Testis (tissue), 2 donors: ENCODE data around the gene PLEKHG4B.

ENCODE experiments used
- POLR2A ChIP-seq: fragments of 450-650 bp; IDR thresholded peaks from one replicate; pipeline ENCODE4 v1.6.1; 2017; ENCODE audit warnings: antibody characterized with exemption, mild to moderate bottlenecking, moderate library complexity
- TF ChIP-seq, protein P1 (sequence below), 3 experiments: fragments of 450-650 bp in 2 of 3; fragments of 200-600 bp in 1 of 3; sonication (generic) in 1 of 3; IDR thresholded peaks; one replicate each; pipeline ENCODE4 v1.5.1; 2016 to 2019; ENCODE audit warnings: antibody characterized with exemption in 3 of 3, mild to moderate bottlenecking in 2 of 3, moderate library complexity in 1 of 3

DNA sequence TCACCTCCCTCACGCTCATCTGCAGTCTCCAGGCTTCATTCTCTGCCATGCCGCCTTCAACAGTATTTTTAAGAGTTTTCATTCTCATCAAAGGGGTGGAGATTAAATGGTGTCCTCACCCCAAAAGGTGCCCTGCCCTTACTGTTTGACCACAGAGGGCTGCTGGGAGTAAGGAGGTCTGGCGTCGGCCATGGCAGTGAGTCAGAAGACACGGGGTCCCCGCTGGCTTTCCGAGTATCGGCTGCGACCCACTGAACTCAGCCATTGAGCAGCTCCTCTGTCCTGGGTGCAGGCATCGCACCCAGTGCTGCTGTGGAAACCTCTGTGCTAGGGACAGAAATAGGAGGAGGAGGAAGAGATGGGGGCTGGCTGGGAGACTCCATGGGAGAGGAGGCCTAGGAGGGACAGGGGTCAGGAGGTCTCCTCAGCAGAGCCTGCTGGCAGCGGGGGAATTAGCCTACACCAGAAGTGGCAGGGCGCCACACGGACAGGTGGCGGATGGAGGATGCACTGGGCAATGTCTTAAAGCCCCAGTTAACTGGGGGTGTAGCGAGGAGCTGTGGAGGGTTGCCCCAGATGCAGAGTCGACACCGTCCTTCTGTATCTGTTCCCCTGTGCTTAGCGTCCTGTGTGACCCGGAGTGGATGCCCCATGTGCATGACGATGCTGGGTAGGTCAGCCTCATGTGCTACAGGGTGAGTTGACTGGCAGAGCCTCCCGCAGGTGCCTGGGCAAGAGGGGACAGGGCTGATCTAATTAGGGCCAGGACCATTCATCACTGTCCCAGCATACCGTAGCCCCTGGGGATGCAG, 15.4 kb upstream of the PLEKHG4B start:
- TF ChIP-seq POLR2A, result no peak
- TF ChIP-seq, protein P1, sequence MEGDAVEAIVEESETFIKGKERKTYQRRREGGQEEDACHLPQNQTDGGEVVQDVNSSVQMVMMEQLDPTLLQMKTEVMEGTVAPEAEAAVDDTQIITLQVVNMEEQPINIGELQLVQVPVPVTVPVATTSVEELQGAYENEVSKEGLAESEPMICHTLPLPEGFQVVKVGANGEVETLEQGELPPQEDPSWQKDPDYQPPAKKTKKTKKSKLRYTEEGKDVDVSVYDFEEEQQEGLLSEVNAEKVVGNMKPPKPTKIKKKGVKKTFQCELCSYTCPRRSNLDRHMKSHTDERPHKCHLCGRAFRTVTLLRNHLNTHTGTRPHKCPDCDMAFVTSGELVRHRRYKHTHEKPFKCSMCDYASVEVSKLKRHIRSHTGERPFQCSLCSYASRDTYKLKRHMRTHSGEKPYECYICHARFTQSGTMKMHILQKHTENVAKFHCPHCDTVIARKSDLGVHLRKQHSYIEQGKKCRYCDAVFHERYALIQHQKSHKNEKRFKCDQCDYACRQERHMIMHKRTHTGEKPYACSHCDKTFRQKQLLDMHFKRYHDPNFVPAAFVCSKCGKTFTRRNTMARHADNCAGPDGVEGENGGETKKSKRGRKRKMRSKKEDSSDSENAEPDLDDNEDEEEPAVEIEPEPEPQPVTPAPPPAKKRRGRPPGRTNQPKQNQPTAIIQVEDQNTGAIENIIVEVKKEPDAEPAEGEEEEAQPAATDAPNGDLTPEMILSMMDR (IDR thresholded peaks at IDR 0.05), result no peak
